Measurements from ENCODE around the gene HEXA. TPM values are rescaled to one million over a fixed set of nuclear protein-coding genes. Genes with fewer than 3 reads are reported as not detected.

Gene HEXA
- total RNA-seq, 1 donor from 2014 or later, result 49.1 TPM

DNA sequence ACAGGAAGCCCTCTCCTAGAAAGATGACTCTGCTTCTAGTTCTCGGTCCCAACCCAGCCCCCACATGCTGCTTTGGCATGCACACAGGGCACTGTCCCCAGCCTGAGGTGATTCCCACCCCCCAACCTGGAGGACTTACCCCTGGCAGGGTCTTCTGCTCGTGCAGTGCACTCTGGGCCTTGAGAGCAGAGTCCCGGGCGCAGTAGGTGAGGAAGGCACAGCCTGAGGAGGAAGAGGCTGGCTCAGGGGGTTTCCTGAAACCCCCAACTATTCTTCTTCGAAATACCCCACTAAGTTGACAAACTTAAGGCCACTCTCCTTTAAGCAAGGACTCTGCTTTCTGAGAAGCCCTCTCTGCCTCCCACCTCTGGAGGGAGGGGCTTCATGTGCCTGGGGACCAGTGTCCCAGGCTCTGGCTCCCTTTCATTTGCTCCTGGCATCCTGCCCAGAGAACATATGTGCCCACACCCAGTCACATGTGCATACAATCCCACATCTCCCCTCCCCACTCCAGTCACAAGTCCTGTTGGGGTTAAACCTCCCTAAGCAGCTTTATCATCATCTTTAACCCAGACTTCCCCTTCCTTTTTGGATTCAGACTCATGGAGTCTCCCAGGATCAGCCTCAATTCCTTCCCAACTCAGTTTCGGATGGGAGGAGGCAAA lies 60.0 kb downstream of the HEXA start:
- Histone ChIP-seq H3K9me3 (ENCODE audit: control insufficient read depth in 3 of 3, low read length in 3 of 3) (no peaks in the 10 kb centered on the region), H3K27ac (ENCODE audit: low read depth, low read length) (no peak overlapping the region), H3K9ac (ENCODE audit: low read depth in 1 of 3, low read length in 3 of 3) (no peak overlapping the region), H3K4me3 (ENCODE audit: low read length in 3 of 3) (no peak overlapping the region), H3K4me1 (ENCODE audit: control insufficient read depth in 3 of 3, insufficient read depth in 3 of 3, low read length in 3 of 3) (peaks cover 6 to 8% (median 7%) of the 10 kb centered on the region in 3 donors), H3K27me3 (ENCODE audit: control insufficient read depth in 3 of 3, insufficient read depth in 3 of 3, low read length in 3 of 3) (no peaks in the 10 kb centered on the region), H3K36me3 (ENCODE audit: control insufficient read depth in 3 of 3, insufficient read depth in 3 of 3, low read length in 3 of 3) (no peaks in the 10 kb centered on the region)

DNA sequence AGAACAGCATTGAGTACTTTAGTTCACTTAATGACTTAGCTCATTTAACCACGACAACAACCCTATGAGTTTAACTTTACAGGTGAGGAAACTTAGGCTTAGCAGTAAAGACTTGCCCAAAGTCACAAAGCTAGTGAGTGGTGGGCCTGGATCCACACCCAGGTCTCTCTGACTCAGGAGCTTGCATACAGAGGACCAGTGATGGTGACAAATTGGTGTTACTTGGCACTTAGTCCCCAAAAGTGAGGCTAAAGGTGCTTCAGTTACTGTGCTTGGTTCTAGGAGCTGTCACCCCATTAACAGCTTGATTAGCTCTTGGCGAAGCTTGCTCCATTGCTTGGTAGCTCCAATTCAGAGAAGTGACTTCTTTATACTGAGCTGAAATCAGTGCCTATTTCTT lies 61.9 kb downstream of the HEXA start:
- no peaks in the 10 kb centered on the region for H3K4me1 ChIP-seq (ENCODE audit: control insufficient read depth in 3 of 3, insufficient read depth in 3 of 3, low read length in 3 of 3)
- H3K9ac ChIP-seq (ENCODE audit: low read depth in 1 of 3, low read length in 3 of 3), result no peak overlapping the region
- H3K36me3 ChIP-seq (ENCODE audit: control insufficient read depth in 3 of 3, insufficient read depth in 3 of 3, low read length in 3 of 3), result no peaks in the 10 kb centered on the region
- no peaks in the 10 kb centered on the region for H3K9me3 ChIP-seq (ENCODE audit: control insufficient read depth in 3 of 3, low read length in 3 of 3)
- H3K4me3 ChIP-seq (ENCODE audit: low read length in 3 of 3), result no peak overlapping the region
- H3K27ac ChIP-seq (ENCODE audit: low read depth, low read length), result no peak overlapping the region
- no peaks in the 10 kb centered on the region for H3K27me3 ChIP-seq (ENCODE audit: control insufficient read depth in 3 of 3, insufficient read depth in 3 of 3, low read length in 3 of 3)

DNA sequence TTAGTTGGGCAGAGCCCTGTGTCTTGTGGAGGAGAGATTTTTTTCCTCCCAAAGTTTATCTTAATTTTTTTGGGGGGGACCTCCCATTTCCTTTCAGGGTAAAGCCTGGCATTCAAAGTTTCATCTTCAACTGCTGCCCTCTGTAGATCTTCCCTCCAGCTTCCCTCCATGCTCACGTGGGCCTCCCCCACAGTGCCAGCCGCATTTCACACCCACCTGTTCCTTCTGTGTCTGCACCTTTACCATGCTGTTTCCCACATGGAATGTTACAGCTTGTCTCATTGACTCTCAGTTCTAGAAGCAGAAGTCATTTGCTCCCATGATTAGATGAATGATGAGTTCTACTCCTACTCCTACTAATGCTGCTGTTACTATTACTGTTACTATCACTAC lies 62.4 kb downstream of the HEXA start:
- no peak overlapping the region for H3K9ac ChIP-seq (ENCODE audit: low read depth in 1 of 3, low read length in 3 of 3)
- H3K9me3 ChIP-seq (ENCODE audit: control insufficient read depth in 3 of 3, low read length in 3 of 3), result no peaks in the 10 kb centered on the region
- no peak overlapping the region for H3K27ac ChIP-seq (ENCODE audit: low read depth, low read length)
- no peaks in the 10 kb centered on the region for H3K36me3 ChIP-seq (ENCODE audit: control insufficient read depth in 3 of 3, insufficient read depth in 3 of 3, low read length in 3 of 3)
- no peak overlapping the region for H3K4me3 ChIP-seq (ENCODE audit: low read length in 3 of 3)
- no peaks in the 10 kb centered on the region for H3K27me3 ChIP-seq (ENCODE audit: control insufficient read depth in 3 of 3, insufficient read depth in 3 of 3, low read length in 3 of 3)
- no peaks in the 10 kb centered on the region for H3K4me1 ChIP-seq (ENCODE audit: control insufficient read depth in 3 of 3, insufficient read depth in 3 of 3, low read length in 3 of 3)

DNA sequence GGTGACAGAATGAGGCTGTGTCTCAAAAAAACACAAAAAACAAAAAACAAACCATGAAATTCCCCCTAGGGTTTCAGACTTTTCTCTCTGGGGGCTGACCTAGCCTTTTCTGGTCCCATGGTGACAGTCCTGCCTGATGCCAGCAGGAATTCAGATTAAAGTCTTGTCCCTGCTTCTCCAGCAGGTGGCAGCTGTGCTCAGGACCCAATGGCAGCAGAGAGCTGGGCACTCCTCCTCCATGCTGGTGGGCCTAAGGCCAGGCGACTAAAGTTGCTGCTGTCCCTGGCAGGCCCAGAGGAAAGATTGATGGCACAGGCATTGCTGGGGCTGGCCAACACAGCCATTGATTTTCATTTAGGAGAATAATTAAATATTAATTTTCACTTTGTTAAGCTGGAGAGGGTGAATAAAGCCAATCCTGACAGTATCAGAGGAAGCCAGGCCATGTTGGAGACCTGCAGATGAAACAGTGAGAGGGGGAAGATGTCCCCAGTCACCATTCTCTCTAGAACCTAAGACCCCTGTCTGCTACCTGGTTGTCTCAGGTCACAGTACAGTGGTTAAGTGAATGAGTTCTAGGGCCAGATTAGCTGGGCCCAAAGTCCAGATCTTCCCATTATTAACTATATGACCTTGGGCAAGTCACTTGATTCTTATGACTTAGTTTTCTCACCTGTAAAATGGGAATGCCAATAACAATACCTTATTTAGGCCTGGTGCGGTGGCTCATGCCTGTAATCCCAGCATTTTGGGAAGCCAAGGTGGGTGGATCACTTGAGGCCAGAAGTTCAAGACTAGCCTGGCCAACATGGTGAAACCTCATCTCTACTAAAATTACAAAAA lies 63.0 kb downstream of the HEXA start:
- no peaks in the 10 kb centered on the region for H3K9me3 ChIP-seq (ENCODE audit: control insufficient read depth in 3 of 3, low read length in 3 of 3)
- H3K36me3 ChIP-seq (ENCODE audit: control insufficient read depth in 3 of 3, insufficient read depth in 3 of 3, low read length in 3 of 3), result no peaks in the 10 kb centered on the region
- H3K27me3 ChIP-seq (ENCODE audit: control insufficient read depth in 3 of 3, insufficient read depth in 3 of 3, low read length in 3 of 3), result no peaks in the 10 kb centered on the region
- no peak overlapping the region for H3K27ac ChIP-seq (ENCODE audit: low read depth, low read length)
- no peak overlapping the region for H3K9ac ChIP-seq (ENCODE audit: low read depth in 1 of 3, low read length in 3 of 3)
- no peak overlapping the region for H3K4me3 ChIP-seq (ENCODE audit: low read length in 3 of 3)
- no peaks in the 10 kb centered on the region for H3K4me1 ChIP-seq (ENCODE audit: control insufficient read depth in 3 of 3, insufficient read depth in 3 of 3, low read length in 3 of 3)

DNA sequence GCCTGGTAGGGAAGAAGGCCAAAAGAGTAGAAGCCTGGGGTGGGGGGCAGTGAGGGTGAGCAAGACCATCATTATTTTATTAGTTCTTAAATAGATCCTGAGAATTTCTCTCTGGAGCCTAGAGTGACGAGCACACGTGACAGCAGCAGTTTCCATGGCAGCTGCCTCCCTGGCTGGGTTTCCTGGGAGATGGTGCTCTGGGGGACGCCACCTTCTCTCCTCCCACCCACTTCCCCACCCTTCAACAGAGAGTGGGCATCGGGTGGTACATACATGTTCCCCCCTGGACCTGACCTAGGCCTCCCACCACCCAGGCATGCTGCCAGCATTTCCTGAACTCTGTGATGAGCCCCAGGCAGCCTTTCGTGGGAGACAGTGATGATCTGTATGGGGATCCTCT lies 68.8 kb downstream of the HEXA start:
- Histone ChIP-seq H3K4me1 (ENCODE audit: control insufficient read depth in 3 of 3, insufficient read depth in 3 of 3, low read length in 3 of 3) (no peaks in the 10 kb centered on the region), H3K36me3 (ENCODE audit: control insufficient read depth in 3 of 3, insufficient read depth in 3 of 3, low read length in 3 of 3) (no peaks in the 10 kb centered on the region), H3K27me3 (ENCODE audit: control insufficient read depth in 3 of 3, insufficient read depth in 3 of 3, low read length in 3 of 3) (no peaks in the 10 kb centered on the region), H3K27ac (ENCODE audit: low read depth, low read length) (no peak overlapping the region), H3K4me3 (ENCODE audit: low read length in 3 of 3) (no peak overlapping the region), H3K9me3 (ENCODE audit: control insufficient read depth in 3 of 3, low read length in 3 of 3) (no peaks in the 10 kb centered on the region), H3K9ac (ENCODE audit: low read depth in 1 of 3, low read length in 3 of 3) (no peak overlapping the region)

DNA sequence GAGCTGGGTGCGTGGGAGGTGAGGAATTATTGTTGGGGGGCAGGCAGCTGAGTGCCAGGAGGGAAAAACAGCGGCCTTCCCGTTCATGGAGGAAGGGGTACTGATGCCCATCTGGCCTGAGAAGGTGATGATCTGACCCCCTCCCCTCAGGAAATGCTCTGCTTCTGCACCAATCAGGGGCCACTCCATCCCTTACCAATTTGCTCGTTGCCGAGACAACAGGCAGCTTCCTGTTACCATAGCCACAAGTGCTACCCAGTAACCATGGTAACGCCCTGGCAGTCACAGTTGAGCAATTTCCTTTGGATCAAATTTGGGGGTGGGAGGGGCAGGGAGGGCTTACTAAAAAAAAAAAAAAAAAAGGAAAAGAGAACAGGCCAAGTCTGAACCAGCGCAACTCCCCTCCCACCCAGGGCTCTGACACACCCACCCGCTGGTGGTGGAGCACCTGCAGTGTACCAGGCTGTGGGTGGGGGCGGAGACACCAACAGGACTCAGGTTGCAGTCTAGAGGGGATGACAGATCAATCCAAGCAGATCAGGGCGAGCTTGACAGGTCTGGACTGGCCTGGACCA lies 69.5 kb downstream of the HEXA start:
- Histone ChIP-seq H3K9me3 (ENCODE audit: control insufficient read depth in 3 of 3, low read length in 3 of 3) (no peaks in the 10 kb centered on the region), H3K4me1 (ENCODE audit: control insufficient read depth in 3 of 3, insufficient read depth in 3 of 3, low read length in 3 of 3) (no peaks in the 10 kb centered on the region), H3K27me3 (ENCODE audit: control insufficient read depth in 3 of 3, insufficient read depth in 3 of 3, low read length in 3 of 3) (no peaks in the 10 kb centered on the region), H3K9ac (ENCODE audit: low read depth in 1 of 3, low read length in 3 of 3) (no peak overlapping the region), H3K36me3 (ENCODE audit: control insufficient read depth in 3 of 3, insufficient read depth in 3 of 3, low read length in 3 of 3) (no peaks in the 10 kb centered on the region), H3K27ac (ENCODE audit: low read depth, low read length) (no peak overlapping the region), H3K4me3 (ENCODE audit: low read length in 3 of 3) (no peak overlapping the region)

DNA sequence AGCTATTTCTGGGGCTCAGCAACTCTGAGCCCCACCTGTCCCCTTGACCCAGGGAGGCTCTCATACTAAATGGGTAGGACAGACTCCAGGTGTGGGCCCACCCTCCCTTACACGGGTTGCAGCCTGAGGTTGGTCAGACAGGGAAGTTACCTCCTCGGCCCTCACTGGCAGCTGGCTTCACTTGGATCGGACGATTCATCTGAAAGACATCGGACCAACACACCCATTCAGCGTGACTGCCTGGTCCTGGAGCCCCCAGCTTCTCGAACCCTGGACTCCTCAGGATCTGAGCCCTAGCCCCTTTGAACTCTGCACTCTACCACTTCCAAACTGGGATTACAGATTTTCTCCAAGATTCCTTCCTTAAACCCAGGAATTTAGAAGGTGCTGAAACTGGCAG lies 71.2 kb downstream of the HEXA start:
- Histone ChIP-seq H3K4me1 (ENCODE audit: control insufficient read depth in 3 of 3, insufficient read depth in 3 of 3, low read length in 3 of 3) (no peaks in the 10 kb centered on the region), H3K27ac (ENCODE audit: low read depth, low read length) (no peak overlapping the region), H3K9me3 (ENCODE audit: control insufficient read depth in 3 of 3, low read length in 3 of 3) (no peaks in the 10 kb centered on the region), H3K4me3 (ENCODE audit: low read length in 3 of 3) (no peak overlapping the region), H3K9ac (ENCODE audit: low read depth in 1 of 3, low read length in 3 of 3) (no peak overlapping the region), H3K36me3 (ENCODE audit: control insufficient read depth in 3 of 3, insufficient read depth in 3 of 3, low read length in 3 of 3) (no peaks in the 10 kb centered on the region), H3K27me3 (ENCODE audit: control insufficient read depth in 3 of 3, insufficient read depth in 3 of 3, low read length in 3 of 3) (no peaks in the 10 kb centered on the region)

DNA sequence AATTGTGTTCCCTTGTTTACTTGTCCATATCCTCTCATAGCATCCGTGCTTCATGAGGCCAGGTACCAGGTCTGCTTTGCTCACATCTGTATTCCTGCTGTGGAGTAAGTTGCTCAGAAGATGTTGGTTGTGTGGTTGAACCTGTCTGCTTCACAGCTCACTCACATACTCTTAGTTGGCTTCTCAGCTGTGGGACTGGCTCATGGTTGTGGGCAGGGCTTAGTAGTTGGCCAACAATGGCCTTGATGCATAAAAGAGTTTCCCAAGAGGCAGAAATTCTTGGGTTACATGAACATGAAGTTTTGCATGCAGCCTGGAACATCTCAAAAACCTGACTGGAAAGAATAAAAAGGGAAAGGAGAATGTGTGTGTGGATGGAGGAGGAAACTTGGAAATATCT lies 72.9 kb downstream of the HEXA start:
- H3K4me1 ChIP-seq (ENCODE audit: control insufficient read depth in 3 of 3, insufficient read depth in 3 of 3, low read length in 3 of 3), result no peaks in the 10 kb centered on the region
- H3K27me3 ChIP-seq (ENCODE audit: control insufficient read depth in 3 of 3, insufficient read depth in 3 of 3, low read length in 3 of 3), result no peaks in the 10 kb centered on the region
- no peak overlapping the region for H3K27ac ChIP-seq (ENCODE audit: low read depth, low read length)
- H3K9ac ChIP-seq (ENCODE audit: low read depth in 1 of 3, low read length in 3 of 3), result no peak overlapping the region
- no peak overlapping the region for H3K4me3 ChIP-seq (ENCODE audit: low read length in 3 of 3)
- no peaks in the 10 kb centered on the region for H3K9me3 ChIP-seq (ENCODE audit: control insufficient read depth in 3 of 3, low read length in 3 of 3)
- H3K36me3 ChIP-seq (ENCODE audit: control insufficient read depth in 3 of 3, insufficient read depth in 3 of 3, low read length in 3 of 3), result no peaks in the 10 kb centered on the region
